HepG2 (cell line): Measurements from ENCODE around the gene CCDC197. TPM values are rescaled to one million over a fixed set of nuclear protein-coding genes. Genes with fewer than 3 reads are reported as not detected.

Experiments used
- KIAA2018 ChIP-seq: sonication (generic); formaldehyde crosslinking; IDR thresholded peaks from 2 replicates; pipeline ENCODE4 v1.5.0; 2020; ENCODE audit warnings: mild to moderate bottlenecking, missing genetic modification reagents, borderline replicate concordance
- NFRKB ChIP-seq: fragments of 450-650 bp; IDR thresholded peaks from 2 replicates; pipeline ENCODE4 v1.6.1; 2017
- ZNF24 ChIP-seq: fragments of 450-650 bp; IDR thresholded peaks from 2 replicates; pipeline ENCODE4 v1.6.1; 2017; ENCODE audit warnings: antibody characterized with exemption, mild to moderate bottlenecking
- polyA plus RNA-seq, 8 experiments: library from polyadenylated mRNA; depleted of rRNA in 3 of 8; stranded (reverse) in 7 of 8; unstranded in 1 of 8; fragments of >200 nt; fragmentation: Illumina TruSeq in 4 of 8; extraction: Trizol in 4 of 8; gene quantifications; 2 replicates each; pipeline versions ENCODE4 v1.2.1 to v1.2.3, GENCODE V29; 2011 to 2016; ENCODE audit warnings: low read depth in 4 of 8, missing spikeins in 1 of 8, mixed read lengths in 1 of 8; ENCODE audit not compliant: insufficient read depth in 1 of 8
- total RNA-seq, 5 experiments: library from RNA; depleted of rRNA; stranded (reverse); fragments of >200 nt; fragmentation: Illumina TruSeq; extraction: Trizol; gene quantifications; 2 replicates each; pipeline ENCODE4 v1.2.3, GENCODE V29; 2016; ENCODE audit warnings: low read depth in 1 of 5
- TF ChIP-seq, protein P1 (sequence below): IDR thresholded peaks from 2 replicates; pipeline ENCODE4 v1.6.1; 2016; ENCODE audit warnings: missing biosample characterization, missing genetic modification reagents, low read depth

Gene CCDC197
- total and polyA plus RNA-seq, 2 of the 13 experiments (the other 11 are each of a cell fraction or from before 2014, with no cell fraction given), result 0.11 to 0.13 TPM

DNA sequence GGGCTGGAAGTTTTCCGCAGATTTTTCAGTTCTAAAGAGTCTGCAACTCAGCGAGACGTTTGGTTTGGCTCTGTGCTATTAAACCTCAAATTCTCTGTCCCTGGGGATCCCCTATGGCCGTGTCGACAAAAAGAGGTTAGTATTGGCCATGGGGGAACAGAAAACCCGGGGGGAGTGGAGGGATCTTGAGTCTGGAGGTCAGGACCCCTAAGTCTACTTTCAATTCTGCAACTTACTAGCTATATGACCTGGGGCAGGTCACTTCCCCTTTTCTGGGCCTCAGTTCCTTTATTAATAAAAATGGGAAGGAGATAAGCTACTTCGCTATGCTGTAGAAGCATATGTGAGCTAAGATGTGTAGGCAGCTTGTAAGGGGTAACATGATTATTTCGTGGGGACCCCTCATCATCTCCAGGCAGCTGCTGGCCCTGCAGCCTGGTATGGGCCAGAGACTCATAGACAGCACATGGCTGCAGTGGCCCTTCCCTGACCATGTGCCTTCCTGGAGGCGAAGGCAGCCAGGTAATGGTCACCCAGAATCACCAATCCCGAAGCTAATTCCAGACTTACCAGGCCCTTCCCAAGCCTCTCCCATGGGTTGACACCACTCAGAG, 29.4 kb upstream of the CCDC197 start (continued):
- TF ChIP-seq, protein P1, sequence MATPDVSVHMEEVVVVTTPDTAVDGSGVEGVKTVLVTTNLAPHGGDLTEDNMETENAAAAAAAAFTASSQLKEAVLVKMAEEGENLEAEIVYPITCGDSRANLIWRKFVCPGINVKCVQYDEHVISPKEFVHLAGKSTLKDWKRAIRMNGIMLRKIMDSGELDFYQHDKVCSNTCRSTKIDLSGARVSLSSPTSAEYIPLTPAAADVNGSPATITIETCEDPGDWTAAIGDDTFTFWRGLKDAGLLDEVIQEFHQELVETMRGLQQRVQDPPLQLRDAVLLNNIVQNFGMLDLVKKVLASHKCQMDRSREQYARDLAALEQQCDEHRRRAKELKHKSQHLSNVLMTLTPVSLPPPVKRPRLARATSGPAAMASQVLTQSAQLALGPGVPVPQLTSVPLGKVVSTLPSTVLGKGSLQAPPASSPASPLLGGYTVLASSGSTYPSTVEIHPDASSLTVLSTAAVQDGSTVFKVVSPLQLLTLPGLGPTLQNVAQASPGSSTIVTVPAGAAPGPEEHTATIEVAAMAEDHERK (CRISPR knock-in tag), result no peak
- TF ChIP-seq NFRKB (no peak), KIAA2018 (no peak), ZNF24 (no peak)
